ES-I3 (cell line): Measurements from ENCODE around the gene MAP4K2.

Experiments used
- H3K36me3 ChIP-seq: 2 replicates; pipeline ENCODE4 v1.6.1; 2013; ENCODE audit warnings: mild to moderate bottlenecking, low read length, control low read depth, moderate library complexity; ENCODE audit not compliant: insufficient read depth
- H3K4me1 ChIP-seq: 2 replicates; pipeline ENCODE4 v1.6.1; 2013; ENCODE audit warnings: mild to moderate bottlenecking, control low read depth, low read length; ENCODE audit not compliant: insufficient read depth
- H3K9ac ChIP-seq: 2 replicates; pipeline ENCODE4 v1.6.1; 2013; ENCODE audit warnings: low read depth, mild to moderate bottlenecking, low read length, moderate library complexity
- H3K9me3 ChIP-seq: 2 replicates; pipeline ENCODE4 v1.6.1; 2013; ENCODE audit warnings: mild to moderate bottlenecking, low read length, moderate library complexity; ENCODE audit not compliant: control insufficient read depth, insufficient read depth

Gene MAP4K2

DNA sequence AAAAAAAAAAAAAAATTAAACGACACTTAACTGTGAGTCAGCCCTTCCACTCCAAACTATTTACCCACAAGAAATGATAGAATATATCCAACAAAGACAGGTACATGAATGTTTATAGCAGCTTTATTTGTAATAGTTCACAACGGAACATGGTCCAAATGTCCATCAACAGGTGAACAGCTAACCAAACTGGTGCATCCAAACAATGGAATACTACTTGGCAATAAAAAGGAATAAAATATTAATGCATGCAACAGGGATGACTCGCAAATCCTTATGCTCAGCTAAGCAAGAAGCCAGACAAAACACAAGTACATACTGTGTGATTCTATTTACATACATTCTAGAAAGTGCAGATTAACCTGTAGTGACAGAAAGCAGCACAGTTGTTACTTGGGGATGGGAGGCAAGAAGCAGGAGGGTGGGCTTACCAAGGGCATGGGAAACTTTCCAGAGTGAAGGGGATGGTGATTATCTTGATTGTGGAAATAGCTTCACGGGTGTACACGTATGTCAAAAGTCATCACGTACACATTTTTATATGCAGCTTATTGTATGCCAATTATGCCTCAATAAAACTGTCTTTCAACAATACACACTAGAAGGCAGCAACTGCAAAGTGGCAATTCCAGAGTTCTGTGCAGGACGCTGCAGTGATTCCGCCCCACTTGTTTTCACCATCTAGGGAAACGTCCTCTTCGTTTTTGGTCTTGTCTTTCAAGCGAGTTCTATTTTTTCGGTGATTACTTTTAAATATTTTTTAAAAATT, 18.0 kb downstream of the MAP4K2 start:
- H3K4me1 ChIP-seq: no peaks in the 10 kb centered on the region
- no peaks in the 10 kb centered on the region for H3K9me3 ChIP-seq
- no peaks in the 10 kb centered on the region for H3K36me3 ChIP-seq
- no peak overlapping the region for H3K9ac ChIP-seq

DNA sequence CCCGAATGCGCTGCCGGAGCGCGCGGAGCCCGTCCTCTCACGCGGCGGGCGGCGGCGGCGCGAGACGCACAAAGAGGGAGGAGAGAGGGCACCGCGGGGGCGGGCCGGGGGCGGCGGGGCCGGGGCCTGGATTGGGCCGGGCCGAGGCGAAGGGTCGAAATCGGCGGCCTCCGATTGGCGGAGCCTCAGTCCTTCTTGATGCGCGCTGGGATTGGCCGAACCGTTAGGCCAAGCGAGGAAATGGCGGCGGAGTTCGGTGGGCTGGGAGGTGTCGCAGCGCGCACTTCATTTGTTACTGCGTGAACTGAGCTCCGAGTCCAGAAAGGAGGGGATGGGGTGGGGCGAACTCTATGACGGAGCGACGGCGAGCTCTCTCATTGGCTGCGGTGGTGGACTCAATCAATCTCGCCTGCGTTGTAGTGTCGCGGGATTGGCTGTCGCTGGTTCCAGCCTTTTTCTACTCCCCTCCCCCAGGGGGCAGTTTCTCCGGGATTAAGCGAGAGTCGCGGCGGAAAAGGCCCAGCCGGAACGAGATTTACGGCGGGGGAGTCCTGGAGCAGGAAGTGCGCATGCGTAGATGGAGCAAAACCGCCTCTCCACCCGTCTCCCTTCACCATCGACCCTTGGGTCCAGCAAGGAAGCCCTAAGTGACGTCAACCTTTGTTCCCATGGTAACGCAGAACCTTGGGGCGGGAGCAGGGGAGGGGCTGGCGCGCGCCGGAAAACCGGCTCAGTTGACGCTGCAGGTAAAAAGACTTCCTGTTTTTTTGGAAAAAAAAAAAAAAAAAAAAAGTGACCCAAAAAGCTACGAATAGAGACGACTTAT, 24.3 kb downstream of the MAP4K2 start, which contains the start of gene SF1:
Gene SF1, minus strand, starts transcription at position 70 of the 826 bp plus-strand sequence. CDS start 150 bp downstream, outside the sequence.
- Histone ChIP-seq H3K9ac (peak within 1 kb of the TSS; percentile 84), H3K36me3 (peaks cover 27% of the 10 kb centered on the region), H3K4me1 (no peaks in the 10 kb centered on the region; the same call in 1 of the 2 replicates), H3K9me3 (no peaks in the 10 kb centered on the region)

DNA sequence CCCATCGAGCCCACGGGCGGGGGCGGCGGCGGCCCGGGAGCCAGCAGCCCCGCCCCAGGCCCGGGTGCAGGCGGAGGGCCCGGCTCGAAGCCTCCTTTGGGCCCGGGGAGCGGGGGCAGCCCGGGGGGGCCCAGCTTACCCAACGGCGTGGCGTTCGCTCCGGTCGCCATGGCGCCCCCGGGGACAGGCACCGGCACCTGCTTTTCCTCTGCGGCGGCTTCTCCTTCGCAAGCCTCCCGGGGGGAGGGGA, 24.9 kb downstream of the MAP4K2 start:
- Histone ChIP-seq H3K4me1 (no peaks in the 10 kb centered on the region; the same call in 1 of the 2 replicates), H3K36me3 (peaks cover 32% of the 10 kb centered on the region), H3K9ac (peak overlapping the region; percentile 72), H3K9me3 (no peaks in the 10 kb centered on the region)

DNA sequence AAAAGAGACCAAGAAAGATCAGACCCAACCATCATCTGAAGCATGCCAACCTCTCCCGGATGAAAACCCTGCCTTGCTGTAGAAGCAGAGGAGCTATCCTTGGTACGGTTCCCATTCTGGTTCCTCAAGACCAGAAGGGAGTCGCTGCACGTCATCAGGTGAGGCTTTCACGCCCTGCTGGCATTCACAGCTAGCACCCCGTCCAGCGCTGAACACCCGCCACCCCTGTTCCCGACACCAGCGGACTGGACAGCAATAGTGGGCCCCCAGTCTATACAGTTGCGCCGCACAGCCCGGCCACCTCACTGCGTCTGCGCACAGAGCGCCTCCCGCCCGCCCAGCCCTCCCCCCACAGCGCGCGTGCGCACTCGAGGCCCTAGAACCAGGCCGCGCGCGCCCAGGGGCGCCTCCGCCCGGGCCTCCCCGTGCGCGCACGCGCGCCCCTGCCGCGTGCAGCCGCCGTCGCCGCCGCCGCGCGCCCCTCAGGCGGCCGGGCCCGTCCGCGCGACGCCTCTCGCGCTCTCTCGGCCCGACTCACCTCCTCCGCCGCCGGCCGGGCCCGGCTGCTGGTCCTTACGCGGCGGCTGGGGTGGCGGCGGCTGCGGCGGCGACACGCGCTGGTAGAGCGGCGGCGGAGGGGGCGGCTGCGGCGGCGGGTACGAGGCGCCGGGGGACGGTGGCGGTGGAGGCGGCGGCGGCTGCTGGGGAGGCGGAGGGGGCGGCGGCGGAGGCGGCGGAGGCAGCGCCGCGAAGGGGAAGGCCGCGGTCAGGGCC, 25.4 kb downstream of the MAP4K2 start:
- Histone ChIP-seq H3K36me3 (peaks cover 37% of the 10 kb centered on the region), H3K4me1 (no peaks in the 10 kb centered on the region; the same call in 1 of the 2 replicates), H3K9ac (peak overlapping the region; percentile 84), H3K9me3 (no peaks in the 10 kb centered on the region)

DNA sequence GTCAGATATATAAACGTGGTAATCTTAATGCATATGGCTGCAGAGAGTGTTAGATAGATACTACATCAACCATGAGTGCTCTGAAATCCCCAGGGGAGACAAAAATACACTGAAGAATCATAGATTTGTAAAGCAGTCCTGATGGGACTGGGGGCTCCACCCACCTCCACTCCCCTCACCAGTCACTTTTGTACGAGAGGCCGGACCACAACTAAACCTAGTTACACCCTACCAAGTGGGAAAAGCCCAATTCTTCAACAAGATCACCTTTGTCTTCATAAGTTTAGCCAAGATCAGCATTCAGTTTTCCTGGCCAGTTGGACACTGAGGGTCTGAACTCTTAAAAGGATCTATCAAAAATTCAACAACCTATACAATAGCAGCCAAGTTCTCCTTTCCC, 26.1 kb downstream of the MAP4K2 start:
- no peaks in the 10 kb centered on the region; the same call in 1 of the 2 replicates for H3K4me1 ChIP-seq
- H3K9ac ChIP-seq: peak overlapping the region; percentile 84; the same call in 1 of the 2 replicates
- no peaks in the 10 kb centered on the region for H3K9me3 ChIP-seq
- H3K36me3 ChIP-seq: peaks cover 45% of the 10 kb centered on the region

DNA sequence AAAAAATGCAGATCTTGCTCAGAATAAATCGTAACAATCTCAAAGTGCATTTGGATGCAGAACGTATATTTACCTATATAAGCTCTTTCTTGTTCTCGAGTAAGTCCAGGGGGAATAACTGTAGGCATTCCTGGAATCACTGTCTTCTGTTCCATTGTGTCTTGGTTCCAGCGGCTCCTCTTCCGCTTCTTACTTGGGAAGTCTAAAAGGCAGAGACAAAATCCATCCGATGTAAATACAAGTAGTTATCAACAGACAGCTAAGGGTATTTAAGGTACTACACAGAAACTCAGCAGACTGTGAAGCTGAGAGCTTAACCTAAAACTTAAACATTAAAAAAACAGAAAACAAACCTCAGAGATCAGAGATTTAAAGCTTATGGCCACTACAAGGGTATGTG, 26.6 kb downstream of the MAP4K2 start:
- Histone ChIP-seq H3K9me3 (no peaks in the 10 kb centered on the region), H3K4me1 (no peaks in the 10 kb centered on the region; the same call in 1 of the 2 replicates), H3K36me3 (peaks cover 48% of the 10 kb centered on the region), H3K9ac (peak overlapping the region; percentile 84; the same call in 1 of the 2 replicates)

DNA sequence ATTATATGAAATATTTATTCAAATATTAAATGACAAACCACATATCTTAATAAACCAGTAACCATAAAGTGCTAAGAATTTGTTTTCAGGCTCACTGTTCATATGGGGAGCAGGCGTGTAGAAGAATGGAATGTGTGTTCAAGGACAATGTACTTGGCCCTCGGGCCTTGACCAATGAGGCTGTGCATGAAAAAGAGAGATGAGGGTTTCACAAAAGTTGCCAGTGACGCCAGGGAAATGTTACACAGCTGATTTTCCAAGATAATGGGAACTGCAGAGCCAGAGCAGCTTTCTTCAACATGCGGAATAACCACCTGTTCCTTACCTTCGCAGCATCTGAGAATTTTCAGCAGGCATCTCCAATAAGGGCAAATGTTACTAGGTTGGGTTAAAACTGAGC, 28.9 kb downstream of the MAP4K2 start:
- Histone ChIP-seq H3K9ac (no peak overlapping the region), H3K36me3 (peaks cover 70% of the 10 kb centered on the region), H3K9me3 (no peaks in the 10 kb centered on the region), H3K4me1 (no peaks in the 10 kb centered on the region; the same call in 1 of the 2 replicates)

DNA sequence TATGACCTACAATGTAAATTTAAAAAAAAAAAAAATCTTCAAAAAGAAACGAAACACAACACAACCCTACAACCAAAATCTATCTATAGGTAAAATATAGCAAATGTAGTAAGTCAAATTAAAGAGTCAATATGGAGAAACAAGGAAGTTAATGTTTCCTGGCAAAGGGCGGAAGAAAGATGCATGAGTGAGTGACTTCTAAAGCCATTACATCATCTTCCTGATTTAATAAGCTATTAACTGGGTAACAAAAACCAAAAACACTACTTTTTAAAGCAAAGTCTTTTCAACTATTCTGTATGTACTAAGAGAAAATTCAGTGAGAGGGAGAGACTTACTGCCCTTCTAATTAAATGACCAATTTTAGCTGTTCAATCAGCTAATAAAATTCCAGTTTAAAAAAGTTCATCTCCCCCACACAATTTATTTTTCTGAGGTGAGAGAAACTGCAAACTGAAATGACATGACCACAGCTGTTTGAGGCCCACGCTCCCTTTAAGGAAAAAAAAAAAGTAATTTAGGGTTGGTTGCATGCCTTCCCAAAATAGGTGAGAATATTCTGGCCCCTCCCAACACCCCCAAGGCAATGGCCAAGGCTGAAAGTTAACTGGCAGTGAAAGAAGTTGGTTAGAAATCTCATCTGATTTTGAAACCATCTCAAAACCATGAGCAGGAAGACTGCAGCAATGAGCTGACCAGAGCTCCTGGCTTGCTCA, 30.6 kb downstream of the MAP4K2 start:
- H3K9me3 ChIP-seq: no peaks in the 10 kb centered on the region
- no peaks in the 10 kb centered on the region; the same call in 1 of the 2 replicates for H3K4me1 ChIP-seq
- no peak overlapping the region for H3K9ac ChIP-seq
- H3K36me3 ChIP-seq: peaks cover 84% of the 10 kb centered on the region

DNA sequence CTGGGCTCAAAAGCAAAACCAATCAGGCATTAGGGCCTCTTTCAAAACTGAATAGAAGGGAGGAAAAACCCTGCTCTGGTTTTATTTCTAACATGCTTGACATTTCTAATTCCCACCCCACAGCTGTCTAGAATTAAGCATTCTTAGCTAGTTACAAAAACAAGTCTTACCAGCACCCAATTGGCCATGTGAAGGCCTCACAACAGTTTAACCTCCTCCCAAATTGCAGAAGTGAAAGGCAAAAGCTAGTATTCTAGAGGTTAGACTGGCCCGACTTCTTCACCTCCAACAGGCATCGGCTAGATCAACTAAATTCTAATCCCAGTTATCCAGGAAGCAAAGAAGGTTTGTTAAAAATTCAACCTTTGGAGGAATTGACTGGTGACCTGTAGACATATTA, 31.2 kb downstream of the MAP4K2 start:
- Histone ChIP-seq H3K4me1 (no peaks in the 10 kb centered on the region; the same call in 1 of the 2 replicates), H3K36me3 (peaks cover 89% of the 10 kb centered on the region), H3K9me3 (no peaks in the 10 kb centered on the region), H3K9ac (no peak overlapping the region)

DNA sequence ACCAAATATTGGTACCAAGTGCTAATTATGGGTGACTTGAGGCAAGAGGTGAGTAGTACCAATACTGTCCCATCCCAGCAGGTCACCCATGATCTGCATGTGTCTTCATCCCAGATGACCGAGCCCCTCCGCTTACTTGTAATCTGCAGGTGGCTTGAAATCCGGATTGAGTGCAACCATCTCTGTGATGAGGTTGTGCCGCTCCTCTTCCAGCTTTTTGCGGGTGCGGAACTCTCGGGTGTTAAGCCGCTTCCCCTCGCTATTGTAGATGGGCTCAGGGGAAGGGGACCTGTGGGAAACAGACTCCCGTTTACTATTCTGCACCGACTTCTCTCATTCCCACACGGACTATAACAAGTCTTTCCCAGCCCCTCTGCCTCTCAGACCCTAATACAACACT, 32.9 kb downstream of the MAP4K2 start:
- Histone ChIP-seq H3K9ac (no peak overlapping the region), H3K36me3 (peaks cover 74% of the 10 kb centered on the region), H3K4me1 (peaks cover 1% of the 10 kb centered on the region), H3K9me3 (no peaks in the 10 kb centered on the region)

DNA sequence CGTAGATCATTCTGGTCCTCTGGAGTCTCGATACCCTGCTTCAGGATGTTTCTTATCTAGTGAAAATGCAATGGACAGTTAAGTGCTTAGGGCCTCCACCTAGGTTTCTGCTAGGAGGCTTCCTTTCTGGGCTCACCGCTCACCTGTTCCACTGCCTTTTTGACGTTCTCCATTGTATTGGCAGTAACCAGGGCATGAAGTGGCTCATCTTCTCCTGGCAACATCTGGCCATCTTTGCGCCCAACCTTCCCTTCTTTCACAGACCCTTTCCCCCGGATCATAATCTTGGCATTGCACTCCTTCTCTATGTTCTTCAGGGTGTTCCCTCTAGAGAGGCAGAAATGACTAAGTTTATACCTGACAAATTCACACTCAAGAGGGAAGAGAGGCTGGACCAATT, 33.7 kb downstream of the MAP4K2 start:
- no peaks in the 10 kb centered on the region for H3K9me3 ChIP-seq
- H3K4me1 ChIP-seq: peaks cover 10% of the 10 kb centered on the region
- no peak overlapping the region for H3K9ac ChIP-seq
- peaks cover 76% of the 10 kb centered on the region for H3K36me3 ChIP-seq

DNA sequence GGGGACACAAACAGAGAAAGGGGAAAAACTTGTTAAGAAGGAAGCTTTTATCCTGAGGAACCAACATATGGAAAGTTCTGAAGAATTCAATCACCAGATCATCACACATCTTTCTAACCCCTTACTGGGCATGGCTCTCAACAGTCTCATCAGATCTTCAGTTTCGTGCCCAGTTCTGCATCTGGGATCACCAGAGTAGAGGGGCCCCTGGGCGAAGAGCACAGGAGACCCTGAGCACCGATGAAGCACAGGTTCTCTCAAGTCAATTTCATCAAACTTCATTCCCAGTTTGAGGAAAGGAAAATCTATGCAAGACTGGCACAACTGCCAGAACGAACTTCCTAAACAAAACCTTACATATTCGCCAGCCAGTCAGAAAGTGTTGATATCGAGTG, 34.7 kb downstream of the MAP4K2 start:
- Histone ChIP-seq H3K9me3 (no peaks in the 10 kb centered on the region), H3K4me1 (peaks cover 20% of the 10 kb centered on the region), H3K36me3 (peaks cover 69% of the 10 kb centered on the region), H3K9ac (no peak overlapping the region)

DNA sequence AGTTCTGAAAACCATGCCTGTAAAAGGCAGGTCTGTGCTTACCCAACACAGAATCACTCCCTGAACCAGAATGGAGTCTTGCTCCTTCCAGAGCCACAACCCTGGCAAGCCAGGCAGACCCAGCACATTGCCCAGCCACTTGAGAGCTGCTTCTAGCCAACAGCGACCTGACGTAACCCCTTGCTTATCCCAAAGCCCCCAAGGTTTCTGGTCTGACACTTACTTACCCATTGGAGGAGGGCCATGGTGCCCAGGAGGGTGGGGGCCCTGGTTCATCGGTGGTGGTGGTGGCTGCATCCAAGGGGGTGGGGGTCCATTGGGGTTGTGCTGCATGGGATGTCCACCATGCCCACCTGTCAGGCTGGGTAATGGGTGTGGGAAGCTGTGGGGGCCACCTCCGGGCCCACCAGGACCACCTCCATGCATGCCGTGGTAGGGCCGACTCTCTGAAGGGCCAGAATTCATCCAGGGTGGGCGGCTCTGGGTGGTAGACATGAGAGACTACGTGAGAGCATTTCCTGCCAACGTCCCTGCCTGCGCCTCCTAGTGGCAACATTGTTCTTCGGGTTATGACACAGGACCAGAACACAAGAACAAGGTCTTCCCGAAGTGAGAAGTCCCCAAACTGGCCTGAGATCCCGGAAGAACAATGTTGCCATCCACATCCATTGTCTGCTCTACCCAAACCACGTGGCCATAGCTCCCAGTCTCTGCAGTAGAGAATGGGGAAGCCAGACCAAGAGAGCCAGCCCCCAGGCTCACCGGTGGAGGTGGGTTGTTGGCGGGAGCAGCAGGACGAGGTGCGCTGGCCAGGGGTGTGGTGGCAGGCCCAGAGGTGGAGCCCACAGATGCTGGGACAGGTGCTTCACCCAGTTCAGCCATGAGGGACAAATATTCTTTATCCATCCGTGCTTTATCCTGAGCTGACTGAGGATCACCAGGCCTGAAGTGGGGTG, 35.4 kb downstream of the MAP4K2 start:
- Histone ChIP-seq H3K36me3 (peaks cover 63% of the 10 kb centered on the region), H3K9me3 (no peaks in the 10 kb centered on the region), H3K9ac (no peak overlapping the region), H3K4me1 (peaks cover 26% of the 10 kb centered on the region)
